Right lobe of liver (tissue), 4 donors: Measurements from ENCODE around the gene TMEM267.

Source experiments
- CTCF ChIP-seq, 4 donors: fragments of 200-600 bp in 3 of 4; fragments of 450-650 bp in 1 of 4; IDR thresholded peaks; one replicate each; pipeline versions ENCODE4 v1.5.1 to v1.8.0; 2016 to 2022; ENCODE audit warnings: antibody characterized with exemption in 4 of 4, mild to moderate bottlenecking in 2 of 4
- POLR2A ChIP-seq: fragments of 450-650 bp; IDR thresholded peaks from one replicate; pipeline ENCODE4 v1.6.1; 2017; ENCODE audit warnings: antibody characterized with exemption, mild to moderate bottlenecking
- donor health status: DM: no; HTN: no; CAD: no.
- donor health status: DM: no; HTN: no; CAD: no.
- donor health status: DM: no; HTN: yes; CAD: no.

GRCh38 chr5:43409809-43410271 is 73.8 kb downstream of the TMEM267 start:
- TF ChIP-seq POLR2A: no peak
- TF ChIP-seq CTCF (IDR thresholded peaks at IDR 0.05): no peak
